ENCODE data around the gene SEMA5B. TPM values are rescaled to one million over a fixed set of nuclear protein-coding genes. Genes with fewer than 3 reads are reported as not detected.

The SEMA5B gene
- total RNA-seq, 1 donor from 2014 or later, result 61.1 TPM

DNA sequence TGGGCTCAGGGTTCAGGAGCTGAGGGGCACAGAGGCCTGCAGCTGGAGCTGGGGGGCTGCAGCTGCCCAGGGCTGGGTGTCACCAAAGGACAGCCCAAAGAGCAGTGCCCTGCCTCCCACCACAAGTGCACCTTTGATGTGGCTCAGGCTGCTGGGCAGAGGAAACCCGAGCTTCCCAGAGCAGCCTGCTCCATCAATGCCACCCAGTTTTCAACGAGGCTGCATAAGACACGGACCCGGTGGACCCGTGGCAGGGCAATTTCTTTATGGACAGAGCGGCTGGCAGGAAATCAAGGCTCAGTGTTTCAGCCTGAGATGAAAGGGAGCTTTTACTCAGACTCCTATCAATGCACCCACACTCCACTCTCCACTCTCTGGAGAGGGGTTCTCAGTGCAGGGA is 18.7 kb downstream of the SEMA5B start:
- H3K4me1 Mint-ChIP-seq (ENCODE audit: low read depth, unreplicated experiment), result peaks cover 16% of the 10 kb centered on the region
- TF ChIP-seq, protein P1, sequence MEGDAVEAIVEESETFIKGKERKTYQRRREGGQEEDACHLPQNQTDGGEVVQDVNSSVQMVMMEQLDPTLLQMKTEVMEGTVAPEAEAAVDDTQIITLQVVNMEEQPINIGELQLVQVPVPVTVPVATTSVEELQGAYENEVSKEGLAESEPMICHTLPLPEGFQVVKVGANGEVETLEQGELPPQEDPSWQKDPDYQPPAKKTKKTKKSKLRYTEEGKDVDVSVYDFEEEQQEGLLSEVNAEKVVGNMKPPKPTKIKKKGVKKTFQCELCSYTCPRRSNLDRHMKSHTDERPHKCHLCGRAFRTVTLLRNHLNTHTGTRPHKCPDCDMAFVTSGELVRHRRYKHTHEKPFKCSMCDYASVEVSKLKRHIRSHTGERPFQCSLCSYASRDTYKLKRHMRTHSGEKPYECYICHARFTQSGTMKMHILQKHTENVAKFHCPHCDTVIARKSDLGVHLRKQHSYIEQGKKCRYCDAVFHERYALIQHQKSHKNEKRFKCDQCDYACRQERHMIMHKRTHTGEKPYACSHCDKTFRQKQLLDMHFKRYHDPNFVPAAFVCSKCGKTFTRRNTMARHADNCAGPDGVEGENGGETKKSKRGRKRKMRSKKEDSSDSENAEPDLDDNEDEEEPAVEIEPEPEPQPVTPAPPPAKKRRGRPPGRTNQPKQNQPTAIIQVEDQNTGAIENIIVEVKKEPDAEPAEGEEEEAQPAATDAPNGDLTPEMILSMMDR (IDR thresholded peaks at IDR 0.05; ENCODE audit: partially characterized antibody, unreplicated experiment), result no peak
- H3K9me3 Mint-ChIP-seq (ENCODE audit: unreplicated experiment), result peaks cover 5% of the 10 kb centered on the region
- DNase-seq, result no peak
- peaks cover 8% of the 10 kb centered on the region for H3K27me3 Mint-ChIP-seq (ENCODE audit: unreplicated experiment)
- no peak overlapping the region for H3K27ac Mint-ChIP-seq (ENCODE audit: unreplicated experiment)
- peaks cover 4% of the 10 kb centered on the region for H3K36me3 Mint-ChIP-seq (ENCODE audit: unreplicated experiment)
- no peak overlapping the region for H3K4me3 Mint-ChIP-seq (ENCODE audit: unreplicated experiment)

DNA sequence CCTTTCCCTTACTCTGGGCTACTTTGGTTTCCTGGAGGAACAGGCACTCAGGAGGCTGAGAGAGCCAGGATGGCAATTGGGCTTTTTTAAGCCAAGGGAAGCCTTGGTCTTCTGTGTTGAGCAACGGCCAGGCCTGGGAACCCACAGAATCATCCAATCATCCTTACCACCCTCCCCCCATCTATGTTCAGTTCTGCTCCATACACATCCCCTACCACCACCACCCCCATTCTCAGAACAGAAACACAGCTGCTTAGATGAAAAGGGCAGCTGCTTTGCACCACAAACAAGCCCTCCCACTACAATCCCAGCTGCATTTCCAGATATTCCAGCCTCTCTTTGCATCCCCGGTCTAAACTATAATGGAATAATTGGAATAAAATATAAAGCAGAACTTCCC is 21.0 kb downstream of the SEMA5B start:
- DNase-seq, result no peak
- Mint-ChIP-seq H3K36me3 (ENCODE audit: unreplicated experiment) (peaks cover 4% of the 10 kb centered on the region), H3K27ac (ENCODE audit: unreplicated experiment) (no peak overlapping the region), H3K9me3 (ENCODE audit: unreplicated experiment) (peaks cover 3% of the 10 kb centered on the region), H3K27me3 (ENCODE audit: unreplicated experiment) (peaks cover 8% of the 10 kb centered on the region), H3K4me3 (ENCODE audit: unreplicated experiment) (no peak overlapping the region), H3K4me1 (ENCODE audit: low read depth, unreplicated experiment) (peaks cover 12% of the 10 kb centered on the region)
- TF ChIP-seq, protein P1 (IDR thresholded peaks at IDR 0.05; ENCODE audit: partially characterized antibody, unreplicated experiment), result no peak

DNA sequence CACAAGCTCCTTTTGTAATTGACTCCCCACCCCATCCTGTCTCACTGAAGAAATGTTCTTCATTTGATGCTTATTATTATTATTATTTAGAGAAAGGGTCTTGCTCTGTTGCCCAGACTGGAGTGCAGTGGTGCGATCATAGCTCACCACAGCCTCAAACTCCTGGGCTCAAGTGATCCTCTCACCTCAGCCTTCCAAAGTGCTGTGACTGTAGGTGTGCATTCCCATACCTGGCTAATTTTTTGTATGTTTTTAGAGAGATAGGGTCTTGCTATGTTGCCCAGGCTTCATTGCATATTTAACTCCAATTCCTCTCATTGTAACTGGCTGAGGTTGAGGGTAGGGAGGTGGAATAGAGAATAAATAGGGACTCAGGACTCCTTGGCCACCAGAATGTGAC is 22.3 kb downstream of the SEMA5B start:
- Mint-ChIP-seq H3K27ac (ENCODE audit: unreplicated experiment) (no peak overlapping the region), H3K4me3 (ENCODE audit: unreplicated experiment) (no peak overlapping the region), H3K9me3 (ENCODE audit: unreplicated experiment) (peaks cover 1% of the 10 kb centered on the region), H3K36me3 (ENCODE audit: unreplicated experiment) (peaks cover 3% of the 10 kb centered on the region), H3K27me3 (ENCODE audit: unreplicated experiment) (peaks cover 8% of the 10 kb centered on the region), H3K4me1 (ENCODE audit: low read depth, unreplicated experiment) (peaks cover 13% of the 10 kb centered on the region)
- TF ChIP-seq, protein P1 (IDR thresholded peaks at IDR 0.05; ENCODE audit: partially characterized antibody, unreplicated experiment), result no peak
- DNase-seq, result no peak

DNA sequence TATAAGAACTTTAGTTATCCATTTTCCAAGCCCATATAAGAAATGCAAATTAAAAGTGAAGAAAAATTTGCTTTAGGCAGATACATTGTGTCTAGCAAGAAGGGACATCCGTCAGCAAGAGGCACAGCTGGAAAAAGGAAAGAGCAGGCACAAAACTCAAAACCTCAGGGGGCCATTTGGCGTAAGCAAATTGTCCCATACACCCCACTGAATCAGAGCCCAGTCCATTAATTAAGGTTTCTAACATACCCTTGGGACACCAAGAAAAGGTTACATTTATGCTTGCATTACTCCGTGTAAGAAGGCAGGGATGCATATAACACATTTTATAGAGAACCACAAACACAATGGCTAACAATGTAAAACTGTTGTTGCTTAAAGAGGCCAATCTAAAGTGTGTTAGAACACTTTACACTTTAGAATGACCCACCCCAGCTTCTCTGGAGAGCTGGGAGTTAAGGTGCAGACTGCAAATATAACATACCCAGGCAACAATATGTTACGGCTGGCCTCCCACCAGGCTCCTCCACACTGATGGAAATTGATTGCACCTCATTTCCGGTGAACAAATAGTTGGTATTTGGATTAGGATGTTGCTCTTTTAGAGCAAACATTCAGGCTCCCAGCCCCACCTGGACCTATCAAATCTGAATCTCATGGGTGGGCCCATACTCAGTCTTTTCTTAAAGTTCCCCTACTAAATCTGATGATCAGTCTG is 23.2 kb downstream of the SEMA5B start:
- Mint-ChIP-seq H3K4me3 (ENCODE audit: unreplicated experiment) (no peak overlapping the region), H3K27ac (ENCODE audit: unreplicated experiment) (no peak overlapping the region), H3K27me3 (ENCODE audit: unreplicated experiment) (peaks cover 10% of the 10 kb centered on the region), H3K9me3 (ENCODE audit: unreplicated experiment) (peaks cover 4% of the 10 kb centered on the region), H3K36me3 (ENCODE audit: unreplicated experiment) (no peaks in the 10 kb centered on the region), H3K4me1 (ENCODE audit: low read depth, unreplicated experiment) (peaks cover 20% of the 10 kb centered on the region)
- TF ChIP-seq, protein P1 (IDR thresholded peaks at IDR 0.05; ENCODE audit: partially characterized antibody, unreplicated experiment), result no peak
- no peak for DNase-seq

DNA sequence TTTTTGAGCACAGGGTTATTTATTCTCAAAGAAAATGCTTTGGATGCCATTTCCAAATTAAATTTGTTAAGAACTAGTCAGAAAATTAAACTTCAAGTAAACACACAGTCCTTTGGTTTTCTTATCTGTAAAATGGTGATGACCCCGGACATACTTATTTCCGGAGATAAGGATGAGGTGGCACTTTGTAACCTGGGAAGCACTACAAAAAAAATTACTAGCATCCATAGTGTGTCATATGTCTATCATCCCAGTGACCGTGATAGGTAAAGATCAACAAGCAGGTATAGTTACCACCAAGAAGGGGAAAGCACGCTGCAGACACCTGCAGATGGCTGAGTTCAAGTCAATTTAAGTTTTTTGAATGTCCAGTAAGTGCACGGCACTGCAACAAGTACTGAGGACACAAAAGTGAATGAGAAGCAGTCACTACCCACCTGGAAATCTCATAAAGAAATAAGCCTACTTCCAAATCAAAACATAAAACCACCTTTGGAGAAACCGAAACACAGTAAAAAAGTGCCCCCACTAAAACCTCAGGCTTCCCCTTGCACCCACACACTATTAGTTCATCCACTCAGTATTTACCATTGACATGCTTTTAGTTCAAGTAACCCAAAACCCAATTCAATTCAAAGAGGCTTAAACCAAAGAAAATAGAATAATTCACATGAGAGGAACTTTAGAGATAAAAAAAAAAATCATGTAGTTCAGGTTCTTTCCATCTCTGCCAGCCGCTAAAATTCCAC is 24.6 kb downstream of the SEMA5B start:
- Mint-ChIP-seq H3K36me3 (ENCODE audit: unreplicated experiment) (no peaks in the 10 kb centered on the region), H3K4me3 (ENCODE audit: unreplicated experiment) (no peak overlapping the region), H3K4me1 (ENCODE audit: low read depth, unreplicated experiment) (peaks cover 23% of the 10 kb centered on the region), H3K9me3 (ENCODE audit: unreplicated experiment) (peaks cover 9% of the 10 kb centered on the region), H3K27ac (ENCODE audit: unreplicated experiment) (no peak overlapping the region), H3K27me3 (ENCODE audit: unreplicated experiment) (peaks cover 7% of the 10 kb centered on the region)
- no peak for DNase-seq
- TF ChIP-seq, protein P1 (IDR thresholded peaks at IDR 0.05; ENCODE audit: partially characterized antibody, unreplicated experiment), result no peak

All from glutamatergic neuron (in vitro differentiated cells).